ENCODE results near the gene PTPRN2. TPM values are rescaled to one million over a fixed set of nuclear protein-coding genes. Genes with fewer than 3 reads are reported as not detected.

PTPRN2 gene
- total and polyA plus RNA-seq, 2 of the 8 experiments (the other 6 are each of a cell fraction or from before 2014, with no cell fraction given) = 2.6 to 4.5 TPM

- H3K4me2 ChIP-seq (ENCODE audit: insufficient read depth in 1 of 2, low read depth in 2 of 2, low read length in 2 of 2) = no peak overlapping the region
- no peak overlapping the region for H4K5ac ChIP-seq (ENCODE audit: insufficient read length, low read depth, low read length)
- H3K23ac ChIP-seq (ENCODE audit: insufficient read length) = no peak overlapping the region
- no peak overlapping the region for H3K14ac ChIP-seq (ENCODE audit: insufficient read length)
- H3K27me3 ChIP-seq (replicated peaks in 1 of 4; ENCODE audit: control insufficient read depth in 3 of 4, extremely low read depth in 1 of 4, insufficient read depth in 3 of 4, low read length in 3 of 4) = no peaks in the 10 kb centered on the region
- no peak overlapping the region for H2BK15ac ChIP-seq (ENCODE audit: low read length)
- DNase-seq (ENCODE audit: low read depth in 1 of 2, low spot score in 2 of 2) (no peak), FAIRE-seq (no peak)
- 95% methylated on average over 16 of the region's 16 CpGs; no CpG with 5 or more reads in 1 of the 2 experiments for WGBS, 2 experiments (ENCODE audit: extremely low coverage in 1 of 2, insufficient coverage in 1 of 2, insufficient read length in 1 of 2, insufficient replicate concordance in 2 of 2, low coverage in 1 of 2, low lambda C conversion rate in 2 of 2, missing lambda C conversion rate in 1 of 2)
- peaks cover 0 to 24% (median 15%) of the 10 kb centered on the region in 4 experiments; a peak in 6 of 7 replicates for H3K4me1 ChIP-seq (replicated peaks in 1 of 4; ENCODE audit: control insufficient read depth in 3 of 4, insufficient read depth in 4 of 4, low read length in 3 of 4)
- H2BK20ac ChIP-seq (ENCODE audit: low read length) = no peak overlapping the region
- ChIA-PET POLR2A (ENCODE audit: partially characterized antibody) (no interaction called here), CTCF (ENCODE audit: partially characterized antibody) (no interaction called here)
- no peaks in the 10 kb centered on the region for H3K79me2 ChIP-seq (ENCODE audit: control insufficient read depth in 1 of 2, insufficient read depth in 2 of 2, low read length in 2 of 2)
- no peak overlapping the region for H3K9ac ChIP-seq (replicated peaks in 1 of 4; ENCODE audit: extremely low read depth in 1 of 4, low read depth in 3 of 4, low read length in 3 of 4)
- no peak overlapping the region for H3K56ac ChIP-seq (replicated peaks; ENCODE audit: insufficient read length, low read depth, low read length)
- H3K18ac ChIP-seq (ENCODE audit: extremely low read depth, low read length) = no peak overlapping the region
- H3K9me3 ChIP-seq (ENCODE audit: insufficient read depth in 2 of 2, low read depth in 1 of 2, low read length in 1 of 2) = no peaks in the 10 kb centered on the region
- no peak overlapping the region for H3K4ac ChIP-seq (replicated peaks; ENCODE audit: insufficient read length, low read depth, low read length)
- H2AK5ac ChIP-seq (ENCODE audit: low read depth, low read length) = no peak overlapping the region
- H3K27ac ChIP-seq (ENCODE audit: low read depth, low read length) = no peak overlapping the region
- no peaks in the 10 kb centered on the region for H3K23me2 ChIP-seq (ENCODE audit: low read depth, low read length)
- no peak overlapping the region for H2BK120ac ChIP-seq (replicated peaks; ENCODE audit: low read depth, low read length)
- peak overlapping the region; percentile 31; the same call in 1 of the 2 replicates for H4K8ac ChIP-seq (ENCODE audit: extremely low read depth, insufficient read depth, low read length)
- H4K91ac ChIP-seq (replicated peaks; ENCODE audit: insufficient read length, low read length) = no peak overlapping the region
- H2BK12ac ChIP-seq (ENCODE audit: low read depth, low read length) = no peak overlapping the region
- no peaks in the 10 kb centered on the region for H4K20me1 ChIP-seq (replicated peaks in 1 of 2; ENCODE audit: control insufficient read depth in 1 of 2, insufficient read depth in 2 of 2, low read length in 2 of 2)
- no peak overlapping the region for H2AFZ ChIP-seq (ENCODE audit: low read length)
- no peaks in the 10 kb centered on the region for H3K79me1 ChIP-seq (ENCODE audit: low read depth, low read length)
- H3K36me3 ChIP-seq (ENCODE audit: control insufficient read depth in 2 of 4, insufficient read depth in 4 of 4, low read length in 3 of 4) = no peaks in the 10 kb centered on the region
- H3K4me3 ChIP-seq (ENCODE audit: extremely low read depth in 1 of 4, insufficient read depth in 2 of 4, low read depth in 3 of 4, low read length in 4 of 4) = no peak overlapping the region
- H2BK5ac ChIP-seq (ENCODE audit: low read depth, low read length) = no peak overlapping the region
- TF ChIP-seq, protein P1, sequence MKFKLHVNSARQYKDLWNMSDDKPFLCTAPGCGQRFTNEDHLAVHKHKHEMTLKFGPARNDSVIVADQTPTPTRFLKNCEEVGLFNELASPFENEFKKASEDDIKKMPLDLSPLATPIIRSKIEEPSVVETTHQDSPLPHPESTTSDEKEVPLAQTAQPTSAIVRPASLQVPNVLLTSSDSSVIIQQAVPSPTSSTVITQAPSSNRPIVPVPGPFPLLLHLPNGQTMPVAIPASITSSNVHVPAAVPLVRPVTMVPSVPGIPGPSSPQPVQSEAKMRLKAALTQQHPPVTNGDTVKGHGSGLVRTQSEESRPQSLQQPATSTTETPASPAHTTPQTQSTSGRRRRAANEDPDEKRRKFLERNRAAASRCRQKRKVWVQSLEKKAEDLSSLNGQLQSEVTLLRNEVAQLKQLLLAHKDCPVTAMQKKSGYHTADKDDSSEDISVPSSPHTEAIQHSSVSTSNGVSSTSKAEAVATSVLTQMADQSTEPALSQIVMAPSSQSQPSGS (IDR thresholded peaks at IDR 0.05; ENCODE audit: low read length) = no peak
- TF ChIP-seq CTCF (IDR thresholded peaks at IDR 0.05; ENCODE audit: control extremely low read depth in 1 of 3, insufficient read depth in 1 of 3, low read depth in 1 of 3, low read length in 3 of 3) (no peak), PHF8 (conservative IDR thresholded peaks at IDR 0.05; ENCODE audit: low read depth, low read length) (no peak), JUND (IDR thresholded peaks at IDR 0.05; ENCODE audit: low read length) (no peak), BACH1 (IDR thresholded peaks at IDR 0.05; ENCODE audit: low read length) (no peak), KDM1A (IDR thresholded peaks at IDR 0.05; ENCODE audit: borderline replicate concordance, low read length) (no peak), ASH2L (IDR thresholded peaks at IDR 0.05; ENCODE audit: low read length) (no peak), BRCA1 (IDR thresholded peaks at IDR 0.05; ENCODE audit: low read depth, low read length) (no peak), JUN (IDR thresholded peaks at IDR 0.05; ENCODE audit: low read depth, low read length) (no peak)
- TF ChIP-seq, protein P2, sequence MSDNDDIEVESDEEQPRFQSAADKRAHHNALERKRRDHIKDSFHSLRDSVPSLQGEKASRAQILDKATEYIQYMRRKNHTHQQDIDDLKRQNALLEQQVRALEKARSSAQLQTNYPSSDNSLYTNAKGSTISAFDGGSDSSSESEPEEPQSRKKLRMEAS (IDR thresholded peaks at IDR 0.05) = no peak
Measured at GRCh38 chr7:158546214-158546613, 41.4 kb downstream of the PTPRN2 start.

Data from H1 (cell line).